ENCODE measurements around the gene RRAD.
"Not testable (repeated sequence)": the region's sequence is repeated elsewhere in the genome, so short reads cannot be mapped to it uniquely, and the experiment has no call there.

Gene RRAD

DNA sequence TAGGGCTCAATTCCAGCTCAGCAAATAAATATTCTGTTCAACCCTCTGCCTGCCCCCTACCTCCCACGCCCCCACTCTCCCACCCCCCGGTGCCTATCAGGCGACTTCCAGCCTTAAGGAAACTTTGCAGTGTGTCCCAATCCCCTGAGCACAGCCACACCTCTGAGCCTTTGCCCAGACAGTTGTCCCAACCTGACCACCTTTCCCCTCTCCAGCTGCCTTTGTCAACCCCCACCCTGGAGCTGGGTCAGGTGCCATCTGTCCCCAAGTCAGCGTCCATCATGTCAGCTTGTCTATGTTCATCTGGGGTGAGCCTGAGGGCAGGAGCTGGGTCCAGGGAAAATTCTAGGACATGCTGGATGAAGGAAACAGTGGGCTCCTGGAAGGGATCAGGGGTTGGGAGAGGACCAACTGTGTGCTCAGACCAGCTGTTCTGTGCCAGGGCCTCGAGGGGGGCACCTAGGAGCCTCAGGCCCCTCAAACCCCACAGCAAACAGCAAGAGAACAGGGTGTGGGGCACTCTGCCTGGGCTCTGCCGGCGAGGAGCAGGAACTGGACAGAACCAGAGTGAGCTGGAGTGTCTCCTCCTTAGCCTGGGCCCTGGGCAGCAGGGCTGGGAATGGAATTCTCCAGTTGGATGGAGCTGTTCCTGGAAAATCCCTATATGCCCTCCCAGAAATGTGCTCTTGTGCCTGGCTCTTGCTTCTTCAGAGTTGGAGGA is 24.5 kb downstream of the RRAD start:
- no peak for DNase-seq (ENCODE audit: low spot score)

DNA sequence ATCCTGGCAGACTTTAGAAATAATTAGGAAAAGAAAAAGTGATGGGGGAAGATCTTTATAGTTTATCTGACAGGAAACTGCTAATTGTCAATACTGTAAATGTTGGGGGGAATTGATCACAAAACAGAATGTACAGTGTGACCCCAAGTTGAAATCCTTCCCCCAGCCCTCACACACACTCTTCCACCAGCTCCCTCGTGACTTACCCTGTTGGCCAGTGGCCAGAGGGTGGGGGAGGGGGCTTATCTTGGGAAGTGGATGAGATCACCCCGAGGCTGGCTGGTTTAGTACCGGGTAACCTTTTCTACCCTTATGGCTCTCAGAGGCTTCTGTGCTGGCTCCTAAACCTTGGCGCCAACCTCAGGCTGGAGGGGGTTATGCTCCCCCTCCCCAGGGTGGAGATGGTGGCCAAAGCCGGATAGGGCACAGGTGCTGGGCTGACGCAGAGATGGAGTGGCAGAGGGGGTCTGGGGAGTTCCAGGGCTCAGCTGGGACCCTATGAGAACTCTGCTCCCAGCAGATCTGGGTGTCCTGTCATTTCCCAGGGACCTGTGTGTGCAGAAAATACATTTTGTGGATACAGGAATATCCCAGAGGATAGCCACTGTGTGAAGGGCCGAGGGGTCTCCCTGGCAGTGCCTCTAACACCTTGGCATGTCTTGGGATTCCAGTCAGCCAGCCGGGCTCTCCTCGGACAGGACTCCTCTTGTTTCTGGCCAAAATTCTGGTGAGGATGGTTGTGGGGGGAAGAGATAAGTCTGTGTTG is 25.2 kb downstream of the RRAD start:
- DNase-seq (ENCODE audit: low spot score): no peak

DNA sequence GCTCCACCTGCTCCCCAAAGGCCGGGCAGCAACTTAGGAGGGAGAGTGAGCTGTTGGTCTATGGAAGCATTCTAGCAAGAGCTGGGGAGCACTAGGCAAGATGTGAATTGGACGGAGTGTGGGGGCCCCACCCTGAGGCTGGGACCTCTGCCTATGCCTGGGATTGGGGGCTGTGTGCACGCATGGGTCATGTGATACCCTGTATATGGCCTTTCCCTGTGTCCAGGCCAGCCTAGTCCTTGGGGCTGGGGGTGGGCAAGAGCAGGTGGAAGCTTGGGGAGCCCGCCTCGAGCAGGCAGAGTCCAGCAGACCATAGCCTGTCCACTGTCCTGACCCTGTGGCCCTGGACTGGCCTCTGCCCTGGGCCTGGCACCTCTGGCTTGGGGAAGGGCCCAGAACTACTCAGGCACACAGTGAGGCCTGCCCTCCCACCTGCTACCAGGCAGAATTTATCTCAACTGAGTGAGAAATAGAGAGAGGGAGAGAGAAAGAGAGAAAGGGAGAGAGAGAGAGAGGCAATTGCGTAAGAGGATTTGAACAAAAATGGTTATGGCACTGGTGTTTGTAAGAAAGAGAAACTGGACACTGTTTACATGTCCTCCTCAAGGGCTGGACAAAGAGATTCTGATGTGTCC is 25.9 kb downstream of the RRAD start:
- no peak for DNase-seq (ENCODE audit: low spot score)

DNA sequence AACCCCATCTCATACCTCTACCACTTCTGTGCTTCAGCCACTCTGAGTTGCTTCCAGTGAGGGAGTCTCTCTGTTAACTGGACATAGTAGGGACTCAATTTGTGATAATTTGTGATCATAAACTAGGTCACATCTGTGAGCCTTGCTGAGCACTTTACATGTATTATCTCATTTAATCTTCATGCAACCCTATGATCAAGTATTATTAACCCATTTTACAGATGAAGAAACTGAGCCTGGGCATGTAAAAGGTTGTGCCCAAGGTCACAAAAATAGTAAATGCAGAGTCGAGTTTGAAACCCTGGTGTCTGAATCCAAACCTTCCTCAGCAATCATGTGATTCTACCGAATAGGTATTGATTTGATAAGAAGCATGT is 26.4 kb downstream of the RRAD start:
- DNase-seq (ENCODE audit: low spot score): no peak

DNA sequence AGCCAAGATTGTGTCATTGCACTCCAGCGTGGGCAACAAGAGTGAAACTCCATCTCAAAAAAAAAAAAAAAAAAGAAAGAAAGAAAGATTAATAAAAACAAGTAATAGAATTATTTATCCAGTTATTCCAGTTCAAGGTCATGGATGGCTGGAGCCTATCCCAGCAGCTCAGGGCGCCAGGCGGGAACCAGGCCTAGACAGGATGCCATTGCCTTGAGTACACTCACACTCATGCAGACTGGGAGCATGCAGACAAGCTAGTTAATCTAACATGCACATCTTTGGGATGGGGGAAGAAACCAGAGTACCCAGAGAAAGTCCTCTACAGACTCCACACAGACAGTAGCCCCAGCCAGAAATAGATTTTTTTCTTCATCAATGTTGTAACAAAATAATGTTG is 27.1 kb downstream of the RRAD start:
- no peak for DNase-seq (ENCODE audit: low spot score)

DNA sequence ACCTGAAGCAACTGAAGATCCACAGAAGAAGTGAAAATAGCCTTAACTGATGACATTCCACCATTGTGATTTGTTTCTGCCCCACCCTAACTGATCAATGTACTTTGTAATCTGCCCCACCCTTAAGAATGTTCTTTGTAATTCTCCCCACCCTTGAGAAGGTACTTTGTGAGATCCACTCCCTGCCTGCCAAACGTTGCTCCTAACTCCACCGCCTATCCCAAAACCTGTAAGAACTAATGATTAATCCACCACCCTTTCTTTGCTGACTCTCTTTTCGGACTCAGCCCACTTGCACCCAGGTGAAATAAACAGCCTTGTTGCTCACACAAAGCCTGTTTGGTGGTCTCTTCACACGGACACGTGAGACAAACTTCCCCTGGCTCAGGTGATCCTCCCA is 28.7 kb downstream of the RRAD start:
- not testable (repeated sequence) for DNase-seq (ENCODE audit: low spot score)

DNA sequence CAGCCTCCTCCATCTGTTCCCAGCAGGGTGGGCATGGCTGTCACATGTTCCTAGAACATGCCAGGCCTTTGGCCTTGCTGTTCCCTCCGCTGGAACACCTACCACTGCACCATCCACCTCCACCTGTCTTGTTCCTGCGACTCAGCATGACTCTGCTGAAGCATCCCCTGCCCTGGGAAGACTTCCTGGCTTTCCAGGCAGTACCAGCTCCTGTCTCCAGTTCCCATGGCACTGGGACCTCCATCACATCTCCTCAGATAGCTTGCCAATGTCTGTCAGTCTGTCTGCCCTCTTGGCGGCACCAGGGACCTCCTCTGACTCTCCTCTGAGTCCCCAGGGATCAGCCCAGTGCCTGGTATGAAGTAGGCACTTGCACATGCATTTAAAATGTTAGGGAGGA is 29.3 kb downstream of the RRAD start:
- DNase-seq (ENCODE audit: low spot score): no peak

DNA sequence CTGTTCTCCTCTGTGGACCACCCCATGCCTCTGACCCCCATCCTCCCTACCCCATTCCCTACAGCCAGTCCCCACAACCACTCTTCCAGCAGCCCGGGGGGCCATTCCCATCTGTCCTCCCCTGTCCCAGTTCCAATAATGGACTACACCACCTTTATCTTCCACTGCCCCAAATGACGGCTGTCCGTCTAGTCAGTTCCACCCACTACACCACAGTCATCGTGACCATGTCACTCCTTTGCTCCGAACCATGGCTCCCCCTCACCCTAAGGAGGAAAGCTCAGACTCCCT is 29.7 kb downstream of the RRAD start:
- DNase-seq (ENCODE audit: low spot score): no peak

DNA sequence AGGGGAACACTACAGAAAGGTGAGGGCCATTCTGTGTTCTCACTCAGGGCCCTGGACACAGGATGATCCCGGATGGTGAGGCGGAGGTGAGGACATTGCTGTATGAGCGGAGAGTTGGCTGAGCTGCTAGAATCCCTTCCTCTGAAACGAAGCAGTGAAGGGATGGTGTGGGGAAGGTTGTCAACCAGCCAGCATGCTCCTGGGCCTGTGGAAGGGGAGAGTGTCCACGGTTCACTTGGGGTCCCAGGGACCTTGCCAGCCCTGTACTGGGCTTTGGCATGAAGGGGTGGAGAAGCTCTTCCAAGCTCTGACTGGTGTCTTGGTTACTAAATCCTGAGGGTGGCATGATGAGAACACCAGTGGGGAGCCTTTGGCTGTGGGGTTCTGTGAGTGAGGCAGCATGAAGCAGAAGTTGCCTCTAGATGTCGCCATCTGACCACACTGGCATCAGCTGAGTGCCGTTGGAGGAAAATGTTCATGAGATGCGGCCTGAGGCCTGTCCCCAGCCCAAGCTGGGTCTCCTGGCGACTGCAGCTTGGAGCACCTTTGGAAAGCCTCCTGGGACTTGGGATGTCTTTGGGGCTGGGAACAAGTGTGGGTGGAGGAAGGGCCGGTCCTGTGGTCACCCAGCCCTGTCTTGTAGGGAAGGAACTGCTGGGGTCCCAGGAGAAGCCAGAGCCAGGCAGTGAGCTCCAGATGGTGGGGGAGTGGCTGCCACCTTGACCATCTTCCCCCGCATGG is 30.2 kb downstream of the RRAD start:
- DNase-seq (ENCODE audit: low spot score): peak; percentile 54

DNA sequence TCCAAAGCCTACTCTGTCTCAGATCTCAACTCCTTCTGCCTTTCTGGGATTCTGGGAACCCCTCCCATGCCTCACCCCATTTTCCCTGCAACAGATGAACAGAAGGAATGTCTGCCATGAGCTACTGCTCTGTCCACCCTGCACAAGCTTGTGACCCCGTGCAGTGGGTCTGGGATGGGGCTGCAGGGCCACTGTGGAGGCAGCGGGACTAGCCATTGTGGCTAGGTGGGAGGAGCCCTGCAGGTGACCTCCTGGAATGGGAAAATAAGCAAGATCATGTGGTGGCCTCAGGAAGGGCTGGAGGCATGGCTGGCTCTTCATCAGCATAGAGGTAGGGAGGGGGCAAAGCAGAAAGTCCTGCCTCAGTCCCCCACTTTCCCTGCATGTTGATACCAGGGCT is 31.3 kb downstream of the RRAD start:
- DNase-seq (ENCODE audit: low spot score): no peak

DNA sequence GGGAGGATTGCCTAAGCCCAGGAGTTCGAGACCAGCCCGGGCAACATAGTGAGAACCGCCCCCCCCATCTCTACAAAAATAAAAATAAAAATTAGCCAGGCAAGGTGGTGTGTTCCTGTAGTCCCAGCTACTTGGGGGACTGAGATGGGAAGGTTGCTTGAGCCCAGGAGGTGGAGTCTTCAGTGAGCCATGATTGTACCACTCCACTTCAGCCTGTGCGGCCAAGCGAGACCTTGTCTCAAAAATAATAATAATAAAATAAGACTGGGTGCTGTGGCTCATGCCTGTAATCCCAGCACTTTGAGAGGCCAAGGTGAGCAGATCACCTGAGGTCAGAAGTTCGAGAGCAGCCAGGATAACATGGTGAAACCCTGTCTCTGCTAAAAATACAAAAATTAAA is 33.5 kb downstream of the RRAD start:
- DNase-seq (ENCODE audit: low spot score): no peak

DNA sequence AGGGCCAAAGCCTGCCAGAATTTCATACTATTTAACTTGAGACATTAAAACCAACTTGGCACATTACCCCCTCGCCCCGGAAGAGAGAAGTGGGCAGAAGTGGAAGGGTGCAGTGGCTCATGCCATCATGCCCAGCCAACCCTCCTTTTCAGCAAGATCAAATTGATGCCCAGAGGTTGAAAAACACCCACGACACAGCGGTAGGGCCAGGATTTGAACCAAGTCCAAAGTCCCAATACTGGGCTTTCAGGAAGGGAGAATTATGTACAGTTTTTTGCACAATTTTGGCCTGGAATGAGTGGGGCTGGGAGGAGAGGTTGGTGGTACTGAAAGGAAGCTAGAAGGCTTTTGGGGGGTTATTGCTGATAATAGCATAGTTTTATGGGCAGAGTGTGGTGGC is 34.0 kb downstream of the RRAD start:
- no peak for DNase-seq (ENCODE audit: low spot score)

DNA sequence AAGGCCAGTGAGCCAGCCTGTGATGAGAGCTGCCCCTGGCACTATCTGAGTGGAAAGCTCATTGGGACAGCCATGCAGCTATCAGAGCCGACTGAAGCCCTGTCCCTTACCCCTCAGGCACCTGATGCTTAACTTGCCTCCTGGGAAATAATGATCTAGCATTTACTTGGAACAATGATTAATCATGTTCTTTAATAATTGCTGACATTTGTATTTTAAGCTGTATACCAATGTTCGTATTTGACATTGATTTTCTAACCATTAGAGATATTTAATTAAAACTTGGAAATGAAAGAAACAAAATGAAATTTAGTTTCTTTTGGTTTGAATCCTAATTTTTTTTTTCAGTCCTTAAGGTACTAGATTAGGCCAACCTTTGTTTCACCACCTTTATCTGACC is 34.5 kb downstream of the RRAD start:
- DNase-seq (ENCODE audit: low spot score): no peak

DNA sequence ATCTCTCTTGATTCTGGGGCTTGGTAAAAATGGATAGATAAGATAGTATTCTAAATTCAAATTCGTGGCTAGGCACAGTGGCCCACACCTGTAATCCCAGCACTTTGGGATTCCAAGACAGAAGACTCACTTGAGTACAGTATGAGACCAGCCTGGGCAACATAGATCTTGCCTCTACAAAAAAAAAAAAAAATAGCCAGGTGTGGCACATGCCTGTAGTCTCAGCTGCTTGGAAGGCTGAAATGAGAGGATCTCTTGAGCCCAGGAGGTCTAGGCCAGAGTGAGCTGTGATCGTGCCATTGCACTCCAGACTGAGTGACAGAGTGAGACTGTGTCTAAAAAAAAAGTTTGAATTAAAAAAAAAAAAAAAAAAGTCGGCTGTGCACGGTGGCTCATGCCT is 35.7 kb downstream of the RRAD start:
- DNase-seq (ENCODE audit: low spot score): no peak

DNA sequence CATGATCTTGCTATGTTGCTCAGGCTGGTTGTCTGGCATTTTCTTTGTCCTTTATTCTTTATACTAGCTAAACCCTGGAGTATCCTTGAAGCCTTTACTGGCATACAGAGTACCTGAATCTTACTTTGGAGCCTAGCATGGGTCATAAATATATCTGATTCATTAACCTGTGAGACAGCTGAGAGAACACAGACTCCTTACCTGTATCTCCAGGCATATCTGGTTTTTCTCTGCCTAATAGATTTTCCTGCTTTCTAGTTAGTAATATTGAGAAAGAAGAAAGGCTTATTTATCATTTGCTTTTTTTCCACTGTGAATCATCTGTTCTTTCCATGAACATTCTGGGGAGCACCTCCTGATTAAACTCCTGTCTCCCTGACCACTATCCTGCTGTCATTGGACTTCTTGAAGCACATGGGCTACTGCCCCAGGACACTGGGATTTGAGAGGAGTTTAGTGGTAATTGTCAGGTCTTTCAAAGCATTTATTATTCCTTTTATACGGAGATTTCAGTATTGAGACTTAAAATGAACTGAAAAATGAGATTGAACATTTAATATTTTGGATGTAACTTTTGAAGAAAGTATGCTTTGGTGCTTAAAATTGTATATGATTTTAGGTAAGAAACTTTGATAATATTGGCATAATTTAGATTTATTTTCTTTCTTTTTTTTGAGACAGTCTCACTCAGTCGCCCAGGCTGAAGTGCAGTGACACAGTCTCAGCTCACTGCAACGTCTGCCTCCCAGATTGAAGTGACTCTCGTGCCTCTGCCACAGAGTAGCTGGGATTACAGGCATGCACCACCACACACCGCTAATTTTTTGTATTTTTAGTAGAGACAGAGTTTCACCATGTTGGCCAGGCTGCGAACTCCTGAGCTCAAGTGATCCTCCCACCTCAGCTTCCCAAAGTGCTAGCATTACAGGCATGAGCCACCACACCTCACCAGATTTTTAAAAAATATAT is 36.4 kb downstream of the RRAD start:
- no peak for DNase-seq (ENCODE audit: low spot score)

DNA sequence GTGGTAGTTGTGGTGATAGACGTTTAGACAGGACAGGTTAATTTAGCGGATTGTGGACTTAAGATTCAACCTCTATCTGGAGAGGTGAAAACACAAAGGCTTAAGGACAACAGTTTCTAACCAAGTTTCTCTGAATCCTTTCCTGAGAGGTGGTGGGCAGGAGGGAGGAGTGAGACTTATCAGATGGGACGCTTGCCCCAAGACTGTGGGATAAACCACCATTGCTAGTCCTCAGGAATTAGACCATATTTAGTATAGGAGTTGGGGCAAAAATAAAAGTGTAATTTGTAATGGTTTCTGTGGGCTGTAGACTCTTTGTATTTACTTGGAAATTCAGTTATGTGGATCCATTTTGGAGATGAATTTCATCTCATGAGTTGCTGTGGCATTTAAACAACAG is 38.4 kb downstream of the RRAD start:
- no peak for DNase-seq (ENCODE audit: low spot score)

DNA sequence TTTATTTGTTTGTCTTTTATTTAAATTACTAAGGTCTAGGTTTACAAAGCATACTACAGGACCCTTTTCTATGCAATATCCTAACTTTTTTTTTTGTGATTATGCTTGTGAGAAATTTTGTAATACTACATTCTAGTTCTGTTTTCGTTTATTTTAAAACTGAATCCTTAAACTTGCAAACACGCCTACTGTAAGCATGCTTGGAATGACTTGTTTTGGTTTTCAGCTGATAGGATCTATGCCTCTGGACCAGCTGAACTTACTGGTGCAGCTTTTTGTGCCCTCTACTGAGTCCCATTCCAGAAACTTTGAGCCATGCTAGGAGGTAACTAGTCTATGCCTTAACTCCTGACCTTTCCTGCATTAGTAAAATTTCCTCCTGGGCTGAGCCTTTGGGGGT is 39.0 kb downstream of the RRAD start:
- no peak for DNase-seq (ENCODE audit: low spot score)

DNA sequence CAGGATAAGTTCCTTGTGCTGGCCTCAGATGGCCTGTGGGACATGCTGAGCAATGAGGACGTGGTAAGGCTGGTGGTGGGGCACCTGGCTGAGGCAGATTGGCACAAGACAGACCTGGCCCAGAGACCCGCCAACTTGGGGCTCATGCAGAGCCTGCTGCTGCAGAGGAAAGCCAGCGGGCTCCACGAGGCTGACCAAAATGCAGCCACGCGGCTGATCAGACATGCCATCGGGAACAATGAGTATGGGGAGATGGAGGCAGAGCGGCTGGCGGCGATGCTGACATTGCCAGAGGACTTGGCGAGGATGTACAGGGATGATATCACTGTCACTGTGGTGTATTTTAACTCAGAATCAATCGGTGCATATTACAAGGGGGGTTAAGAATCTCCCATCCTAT is 39.8 kb downstream of the RRAD start:
- DNase-seq (ENCODE audit: low spot score): no peak

DNA sequence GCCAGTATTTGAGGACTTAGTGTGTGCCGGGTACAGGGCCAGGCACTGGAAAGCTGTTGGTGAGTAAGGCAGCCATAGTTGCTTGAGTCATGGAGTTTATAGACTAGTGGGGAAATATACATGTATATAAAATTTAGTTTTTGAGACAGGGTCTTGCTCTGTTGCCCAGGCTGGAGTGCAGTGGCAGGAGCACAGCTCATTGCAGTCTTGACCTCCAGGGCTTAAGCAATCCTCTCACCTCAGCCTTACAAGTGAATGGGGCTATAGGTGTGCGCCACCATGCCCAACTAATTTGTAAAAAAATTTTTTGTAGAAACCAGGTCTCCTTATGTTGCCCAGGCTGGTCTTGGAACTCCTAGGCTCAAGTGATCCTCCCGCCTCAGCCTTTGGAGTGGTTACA is 42.6 kb downstream of the RRAD start:
- no peak for DNase-seq (ENCODE audit: low spot score)

DNA sequence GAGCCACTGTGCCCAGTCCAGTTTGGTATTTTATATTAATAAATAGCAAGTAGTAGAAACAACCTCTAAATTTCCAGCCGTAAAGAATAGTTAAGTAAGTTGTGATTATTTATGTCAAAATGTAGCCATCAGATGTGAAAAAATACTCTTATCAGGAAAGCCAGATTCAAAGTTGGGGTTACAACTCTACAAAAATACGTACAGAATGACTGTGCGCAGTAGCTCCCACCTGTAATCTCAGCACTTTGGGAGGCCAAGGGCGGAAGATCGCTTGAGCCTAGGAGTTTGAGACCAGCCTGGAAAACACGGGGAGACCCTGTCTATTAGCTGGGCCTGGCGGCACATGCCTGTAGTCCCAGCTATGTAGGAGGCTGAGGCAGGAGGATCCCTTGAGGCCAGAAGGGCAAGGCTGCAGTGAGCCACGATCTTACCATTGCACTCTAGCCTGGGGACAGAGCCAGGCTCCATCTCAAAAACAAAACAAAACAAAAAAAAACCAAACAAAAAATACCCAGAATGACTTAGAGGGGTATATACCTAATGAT is 43.3 kb downstream of the RRAD start:
- DNase-seq (ENCODE audit: low spot score): no peak

DNA sequence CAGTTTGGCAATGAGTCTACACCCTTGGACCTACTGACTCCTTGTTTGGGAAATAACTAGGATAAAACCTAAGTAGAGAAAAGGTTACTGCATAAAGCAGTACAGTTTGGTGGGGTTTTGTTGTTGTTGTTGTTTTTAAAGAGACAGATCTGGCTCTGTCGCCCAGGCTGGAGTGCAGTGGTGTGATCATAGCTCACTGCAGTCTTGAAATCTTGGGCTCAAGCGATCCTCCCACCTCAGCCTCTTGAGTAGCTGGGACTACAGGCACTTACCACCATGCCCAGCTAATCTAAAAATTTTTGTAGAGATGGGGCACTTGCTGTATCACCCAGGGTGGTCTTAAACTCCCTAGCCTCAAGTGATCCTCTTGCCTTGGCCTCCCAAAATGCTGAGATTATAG is 43.8 kb downstream of the RRAD start:
- DNase-seq (ENCODE audit: low spot score): no peak

DNA sequence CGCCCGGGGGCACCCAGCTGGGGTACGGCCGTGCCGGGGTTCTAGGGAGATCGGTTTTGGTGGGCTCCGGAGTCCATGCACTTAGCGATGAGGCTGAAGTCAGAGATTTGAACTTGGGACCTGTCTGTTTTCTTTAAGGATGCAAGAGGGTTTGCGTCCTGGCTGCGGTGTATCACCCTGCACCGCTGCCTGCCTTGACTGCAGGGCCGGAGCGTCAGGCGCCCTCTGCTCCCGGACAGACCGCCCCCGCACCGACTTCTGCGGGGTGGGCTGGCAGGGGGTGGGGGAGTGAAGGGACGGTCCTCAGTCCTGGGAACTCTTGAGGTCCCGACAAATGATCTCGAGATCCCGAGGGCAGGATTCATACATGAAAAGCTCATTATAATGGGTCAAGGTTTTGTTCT is 44.3 kb downstream of the RRAD start:
- DNase-seq (ENCODE audit: low spot score): no peak

Data from COLO829 (cell line).